Transverse colon (tissue), 4 donors: Measurements from ENCODE around the gene AGPAT4. TPM values are rescaled to one million over a fixed set of nuclear protein-coding genes. Genes with fewer than 3 reads are reported as not detected.

ENCODE experiments used
- DNase-seq: peaks from one replicate; pipeline ENCODE4 v3.0.0-alpha.2; 2019
- H3K27ac ChIP-seq, 4 donors: fragments of 200-600 bp; sonication (generic); 2 replicates each; pipeline ENCODE4 v1.5.1; 2016 to 2018; ENCODE audit warnings: inconsistent platforms in 4 of 4
- H3K27me3 ChIP-seq: fragments of 200-600 bp; sonication (generic); 2 replicates; pipeline ENCODE4 v1.5.1; 2017; ENCODE audit warnings: inconsistent platforms
- H3K36me3 ChIP-seq, 4 donors: fragments of 200-600 bp; sonication (generic); 2 replicates each; pipeline ENCODE4 v1.5.1; 2017 to 2019; ENCODE audit warnings: inconsistent platforms in 4 of 4
- H3K4me1 ChIP-seq, 4 donors: fragments of 200-600 bp; sonication (generic); 2 replicates each; pipeline ENCODE4 v1.5.1; 2017 to 2020; ENCODE audit warnings: inconsistent platforms in 4 of 4
- H3K4me3 ChIP-seq, 4 donors: fragments of 200-600 bp; sonication (generic); 1 replicate in 1 of 4; 2 replicates in 3 of 4; pipeline versions ENCODE4 v1.5.1 to v1.6.1; 2017 to 2019; ENCODE audit warnings: inconsistent platforms in 4 of 4
- H3K9me3 ChIP-seq, 2 donors: fragments of 200-600 bp; sonication (generic); 2 replicates each; pipeline ENCODE4 v1.5.1; 2017 to 2019; ENCODE audit warnings: inconsistent platforms in 2 of 2
- CTCF ChIP-seq, 5 experiments: fragments of 200-600 bp in 3 of 5; fragments of 450-650 bp in 2 of 5; sonication (generic) in 3 of 5; IDR thresholded peaks; 1 replicate in 2 of 5; 2 replicates in 3 of 5; pipeline ENCODE4 v1.5.1; 2016 to 2017; ENCODE audit warnings: antibody characterized with exemption in 5 of 5, inconsistent platforms in 3 of 5, mild to moderate bottlenecking in 2 of 5, moderate library complexity in 1 of 5
- EP300 ChIP-seq: sonication (generic); formaldehyde crosslinking; IDR thresholded peaks from one replicate; pipeline ENCODE4 v1.6.1; 2017; ENCODE audit warnings: antibody characterized with exemption, low read depth
- POLR2A ChIP-seq: fragments of 450-650 bp; IDR thresholded peaks from one replicate; pipeline ENCODE4 v1.6.1; 2016; ENCODE audit warnings: antibody characterized with exemption, mild to moderate bottlenecking, moderate library complexity
- POLR2AphosphoS5 ChIP-seq, 3 donors: sonication (generic); formaldehyde crosslinking; IDR thresholded peaks; one replicate each; pipeline ENCODE4 v1.6.1; 2016; ENCODE audit warnings: antibody characterized with exemption in 3 of 3
- WGBS, 2 donors: methylation state at CpG; one replicate each; pipeline ENCODE4 v1.1.5; 2018; ENCODE audit warnings: low coverage in 1 of 2; 5-methylcytosine and 5-hydroxymethylcytosine counted together
- in situ Hi-C, 4 donors: fragments of 200-750 bp; cut with MboI; loops; one replicate each; pipeline versions ENCODE4 v1.15.0 to v1.15.1; 2017; ENCODE audit warnings: low sequenced_read_pairs in 3 of 4, low pct_ligation_motif_present in 1 of 4, low pct_unique_long_range_greater_than_20kb in 1 of 4
- intact Hi-C: fragments of 100-400 bp; cut with DNase I; formaldehyde crosslinking; loops from one replicate; pipeline ENCODE4 v1.15.1; 2023; ENCODE audit warnings: low total_unique reads
- total RNA-seq, 4 donors: library from RNA; depleted of rRNA; stranded (reverse); fragments of >200 nt; gene quantifications; one replicate each; pipeline ENCODE4 v1.1.0, GENCODE V29; 2016

Gene AGPAT4
- total RNA-seq, 4 donors from 2014 or later, result 2.2 to 6.4 (median 4.4) TPM

- in situ Hi-C loops, result no loop called here
These were observed 21.9 kb upstream of the AGPAT4 start for GRCh38 chr6:161295784-161296183.

GRCh38 chr6:161292650-161293281, 18.9 kb upstream of the AGPAT4 start:
- in situ Hi-C loops (no loop called here), intact Hi-C loops (no loop called here)
- Histone ChIP-seq H3K36me3 (no peaks in the 10 kb centered on the region), H3K27ac (no peak overlapping the region), H3K4me3 (no peak overlapping the region), H3K4me1 (peaks cover 0 to 3% (median 0%) of the 10 kb centered on the region in 4 donors), H3K27me3 (no peaks in the 10 kb centered on the region), H3K9me3 (no peaks in the 10 kb centered on the region)
- TF ChIP-seq POLR2AphosphoS5 (IDR thresholded peaks at IDR 0.05) (no peak), POLR2A (no peak), EP300 (no peak), CTCF (IDR thresholded peaks at IDR 0.05) (no peak)
- DNase-seq, result no peak
- 78% methylated on average over 10 of the region's 10 CpGs; no CpG with 5 or more reads in 1 of the 2 donors for WGBS, 2 donors

More at GRCh38 chr6:161295784-161296183, 21.9 kb upstream of the AGPAT4 start:
- no peaks in the 10 kb centered on the region for H3K36me3 ChIP-seq
- H3K27me3 ChIP-seq, result no peaks in the 10 kb centered on the region
- H3K4me3 ChIP-seq, result no peak overlapping the region
- intact Hi-C loops, result no loop called here
- WGBS, 2 donors, result 39 to 45% methylated on average over 1 of the region's 1 CpG
- H3K27ac ChIP-seq, result no peak overlapping the region
- H3K4me1 ChIP-seq, result peaks cover 0 to 3% (median 0%) of the 10 kb centered on the region in 4 donors
- TF ChIP-seq EP300 (no peak), CTCF (IDR thresholded peaks at IDR 0.05) (no peak), POLR2AphosphoS5 (IDR thresholded peaks at IDR 0.05) (no peak), POLR2A (no peak)
- DNase-seq, result no peak
- no peaks in the 10 kb centered on the region for H3K9me3 ChIP-seq

GRCh38 chr6:161292145-161292544, 18.3 kb upstream of the AGPAT4 start:
- WGBS, 2 donors, result 91 to 100% methylated on average over 2 to 6 of the region's 6 CpGs
- H3K4me1 ChIP-seq, result peaks cover 0 to 3% (median 0%) of the 10 kb centered on the region in 4 donors
- no peak overlapping the region for H3K27ac ChIP-seq
- TF ChIP-seq POLR2AphosphoS5 (IDR thresholded peaks at IDR 0.05), result no peak
- TF ChIP-seq POLR2A, result no peak
- TF ChIP-seq CTCF (IDR thresholded peaks at IDR 0.05), result no peak
- no peak for TF ChIP-seq EP300
- intact Hi-C loops (no loop called here), in situ Hi-C loops (no loop called here)
- H3K27me3 ChIP-seq, result no peaks in the 10 kb centered on the region
- no peak for DNase-seq
- no peaks in the 10 kb centered on the region for H3K9me3 ChIP-seq
- no peaks in the 10 kb centered on the region for H3K36me3 ChIP-seq
- H3K4me3 ChIP-seq, result no peak overlapping the region

- intact Hi-C loops, result no loop called here
- 70 to 92% methylated on average over 2 to 3 of the region's 3 CpGs for WGBS, 2 donors
- H3K27me3 ChIP-seq, result no peaks in the 10 kb centered on the region
These were observed 16.9 kb upstream of the AGPAT4 start for GRCh38 chr6:161290751-161291150.

More at GRCh38 chr6:161290751-161291150, 16.9 kb upstream of the AGPAT4 start:
- TF ChIP-seq POLR2AphosphoS5 (IDR thresholded peaks at IDR 0.05) (no peak), POLR2A (no peak), CTCF (IDR thresholded peaks at IDR 0.05) (no peak), EP300 (no peak)
- H3K27ac ChIP-seq, result no peak overlapping the region
- in situ Hi-C loops, result no loop called here
- H3K36me3 ChIP-seq, result no peaks in the 10 kb centered on the region
- no peaks in the 10 kb centered on the region for H3K4me1 ChIP-seq
- no peak for DNase-seq
- no peak overlapping the region for H3K4me3 ChIP-seq
- H3K9me3 ChIP-seq, result no peaks in the 10 kb centered on the region
